Measurements from ENCODE around the gene UMODL1. TPM values are rescaled to one million over a fixed set of nuclear protein-coding genes. Genes with fewer than 3 reads are reported as not detected.
"Not testable (repeated sequence)": the region's sequence is repeated elsewhere in the genome, so short reads cannot be mapped to it uniquely, and the experiment has no call there.

The UMODL1 gene
- total RNA-seq, 1 donor from 2014 or later: not detected

GRCh38 chr21:42176859-42177258 lies 105.7 kb downstream of the UMODL1 start:
- Histone ChIP-seq H3K4me3 (ENCODE audit: low read depth, low read length) (no peak overlapping the region), H3K27me3 (ENCODE audit: control insufficient read depth, insufficient read depth, low read length) (peaks cover 9% of the 10 kb centered on the region), H3K36me3 (ENCODE audit: control insufficient read depth, insufficient read depth, low read length) (no peaks in the 10 kb centered on the region)
- no peak for TF ChIP-seq CTCF (IDR thresholded peaks at IDR 0.05; ENCODE audit: insufficient read depth, low read length, poor library complexity, severe bottlenecking)
- no peak for DNase-seq (ENCODE audit: low read depth)

GRCh38 chr21:42179316-42179715 lies 108.2 kb downstream of the UMODL1 start:
- peaks cover 7% of the 10 kb centered on the region for H3K27me3 ChIP-seq (ENCODE audit: control insufficient read depth, insufficient read depth, low read length)
- H3K4me3 ChIP-seq (ENCODE audit: low read depth, low read length): no peak overlapping the region
- no peaks in the 10 kb centered on the region for H3K36me3 ChIP-seq (ENCODE audit: control insufficient read depth, insufficient read depth, low read length)
- DNase-seq (ENCODE audit: low read depth): no peak
- no peak for TF ChIP-seq CTCF (IDR thresholded peaks at IDR 0.05; ENCODE audit: insufficient read depth, low read length, poor library complexity, severe bottlenecking)

DNA sequence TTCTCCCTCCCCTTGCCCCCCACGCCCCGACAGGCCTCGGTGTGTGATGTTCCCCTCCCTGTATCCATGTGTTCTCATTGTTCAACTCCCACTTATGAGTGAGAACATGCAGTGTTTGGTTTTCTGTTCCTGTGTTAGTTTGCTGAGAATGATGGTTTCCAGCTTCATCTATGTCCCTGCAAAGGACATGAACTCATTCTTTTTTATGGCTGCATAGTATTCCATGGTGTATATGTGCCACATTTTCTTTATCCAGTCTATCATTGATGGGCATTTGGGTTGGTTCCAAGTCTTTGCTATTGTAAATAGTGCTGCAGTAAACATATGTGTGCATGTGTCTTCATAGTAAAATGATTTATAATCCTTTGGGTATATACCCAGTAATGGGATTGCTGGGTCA lies 108.9 kb downstream of the UMODL1 start:
- H3K4me3 ChIP-seq (ENCODE audit: low read depth, low read length); H3K27me3 ChIP-seq (ENCODE audit: control insufficient read depth, insufficient read depth, low read length); H3K36me3 ChIP-seq (ENCODE audit: control insufficient read depth, insufficient read depth, low read length); DNase-seq (ENCODE audit: low read depth): not testable (repeated sequence)

DNA sequence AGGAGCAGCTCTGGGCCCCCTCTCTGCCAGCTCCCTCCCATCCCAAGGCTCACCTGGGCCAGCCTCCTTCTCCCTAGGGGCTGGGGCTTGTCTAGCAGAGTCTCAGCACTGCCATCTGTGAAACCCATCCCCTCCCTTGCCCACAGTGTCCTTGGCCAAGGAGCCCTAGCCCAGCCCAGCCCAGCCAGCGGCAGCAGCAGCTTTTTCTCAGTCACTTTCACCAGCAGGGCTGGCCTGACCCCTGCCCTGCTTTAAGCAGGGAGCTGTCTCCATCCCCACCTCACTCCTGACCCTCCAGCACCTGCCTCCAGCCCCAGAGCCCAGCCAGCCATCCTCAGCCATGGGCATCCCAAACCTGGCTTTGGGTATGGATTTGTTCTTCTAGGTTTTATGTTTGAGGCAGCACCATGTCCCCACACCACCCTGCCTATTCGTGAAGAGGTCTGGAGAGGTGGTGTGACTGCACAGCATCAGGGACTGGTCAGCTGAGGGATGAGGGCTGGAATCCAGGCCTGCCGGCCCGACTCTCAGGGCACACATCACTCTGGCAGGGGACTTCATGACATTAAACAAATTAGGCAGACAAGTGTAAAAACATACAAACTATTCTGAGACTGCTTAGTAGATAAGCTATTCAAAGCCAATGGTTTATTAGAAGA lies 111.7 kb downstream of the UMODL1 start:
- Histone ChIP-seq H3K27me3 (ENCODE audit: control insufficient read depth, insufficient read depth, low read length) (peaks cover 4% of the 10 kb centered on the region), H3K4me3 (ENCODE audit: low read depth, low read length) (no peak overlapping the region), H3K36me3 (ENCODE audit: control insufficient read depth, insufficient read depth, low read length) (no peaks in the 10 kb centered on the region)
- no peak for TF ChIP-seq CTCF (IDR thresholded peaks at IDR 0.05; ENCODE audit: insufficient read depth, low read length, poor library complexity, severe bottlenecking)
- DNase-seq (ENCODE audit: low read depth): no peak

DNA sequence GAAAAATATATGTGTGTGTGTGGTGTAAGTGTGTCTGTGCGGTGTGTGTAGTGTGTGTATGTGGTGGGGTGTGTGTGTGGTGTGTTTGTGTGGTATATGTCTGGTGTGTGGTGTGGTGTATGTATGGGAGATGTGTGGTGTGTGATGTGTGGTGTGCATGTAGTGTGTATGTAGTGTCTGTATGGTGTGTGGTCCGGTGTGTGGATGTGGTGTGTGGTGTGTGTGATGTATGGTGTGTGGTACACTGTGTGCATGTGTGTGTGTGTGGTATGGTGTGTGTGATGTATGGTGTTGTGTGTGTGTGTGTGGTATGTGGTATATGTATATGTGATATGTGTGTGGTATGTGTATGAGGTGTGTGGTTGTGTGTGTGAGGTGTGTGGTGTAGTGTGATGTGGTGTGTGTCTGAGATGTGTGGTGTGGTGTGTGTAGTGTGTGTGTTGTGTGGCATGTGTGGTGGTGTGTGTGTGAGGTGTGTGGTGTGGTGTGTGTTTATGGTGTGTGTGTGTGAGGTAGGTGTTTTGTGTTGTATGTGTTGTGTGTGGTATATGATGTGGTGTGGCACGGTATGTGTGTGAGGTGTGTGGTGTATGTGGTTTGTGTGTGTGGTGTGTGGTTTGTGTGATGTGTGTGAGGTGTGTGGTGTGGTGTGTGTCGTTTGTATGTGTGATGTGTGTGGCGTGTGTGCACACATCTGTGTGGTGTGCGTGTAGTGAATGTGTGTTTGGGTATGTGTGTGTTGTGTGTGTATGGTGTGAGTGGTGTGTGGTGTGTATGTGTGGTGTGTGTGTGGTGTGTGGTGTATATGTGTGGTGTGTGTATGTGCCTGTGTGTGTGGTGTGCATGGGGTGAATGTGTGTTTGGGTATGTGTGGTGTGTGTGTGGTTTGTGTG lies 112.5 kb downstream of the UMODL1 start:
- no peaks in the 10 kb centered on the region for H3K36me3 ChIP-seq (ENCODE audit: control insufficient read depth, insufficient read depth, low read length)

More for the DNA sequence above, 112.5 kb downstream of the UMODL1 start:
- Histone ChIP-seq H3K4me3 (ENCODE audit: low read depth, low read length) (no peak overlapping the region), H3K27me3 (ENCODE audit: control insufficient read depth, insufficient read depth, low read length) (peaks cover 4% of the 10 kb centered on the region)
- DNase-seq (ENCODE audit: low read depth): no peak
- TF ChIP-seq CTCF (IDR thresholded peaks at IDR 0.05; ENCODE audit: insufficient read depth, low read length, poor library complexity, severe bottlenecking): no peak
